PFSK-1 (cell line): Measurements from ENCODE around the gene SCUBE1.

Experiments
- POLR2AphosphoS5 ChIP-seq: IDR thresholded peaks from 2 replicates; pipeline ENCODE4 v1.6.1; 2012; ENCODE audit warnings: low read depth, mild to moderate bottlenecking, control low read depth, low read length, moderate library complexity
- SIN3A ChIP-seq: IDR thresholded peaks from 2 replicates; pipeline ENCODE4 v1.6.1; 2012; ENCODE audit warnings: mild to moderate bottlenecking, low read length, moderate library complexity, borderline replicate concordance; ENCODE audit not compliant: insufficient read depth
- TAF1 ChIP-seq: IDR thresholded peaks from 2 replicates; pipeline ENCODE4 v1.6.1; 2012; ENCODE audit warnings: low read length, control low read depth, borderline replicate concordance; ENCODE audit not compliant: insufficient read depth

DNA sequence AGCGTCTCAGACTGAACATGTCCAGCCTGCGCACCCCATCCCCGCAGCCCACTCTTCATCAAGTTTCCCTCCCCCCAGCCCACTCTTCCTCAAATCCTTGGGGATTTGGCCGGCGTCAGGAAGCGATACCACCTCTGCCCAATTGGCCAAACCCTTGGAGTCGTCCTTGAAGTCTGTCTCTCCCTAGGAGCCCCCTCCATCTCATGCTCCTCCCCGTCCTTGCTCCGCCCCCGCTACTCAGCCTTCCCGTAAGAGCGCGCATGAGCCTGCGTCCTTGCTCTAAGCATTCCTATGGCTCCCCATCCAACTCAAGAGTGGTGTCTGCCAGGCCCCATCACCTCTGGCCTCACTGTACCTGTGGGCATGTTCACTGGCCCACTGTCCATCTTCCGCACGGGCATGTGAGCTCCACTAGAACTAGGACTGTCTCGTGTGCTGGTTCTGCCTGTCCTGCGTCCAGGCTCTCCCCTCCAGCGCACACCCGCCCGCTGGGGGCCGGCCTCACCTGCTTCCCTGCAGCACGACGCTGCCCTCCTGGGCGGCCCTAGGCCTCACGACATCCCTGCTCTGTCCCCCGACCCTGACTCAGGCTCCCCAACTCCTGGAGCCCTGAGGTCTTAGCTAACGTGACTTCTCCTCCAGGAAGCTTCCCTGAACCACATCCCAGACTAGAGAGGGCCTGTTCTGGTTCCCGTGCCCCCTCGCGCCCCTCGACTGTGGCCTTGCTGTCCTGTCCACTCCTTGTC lies 125.7 kb downstream of the SCUBE1 start:
- no peak for TF ChIP-seq SIN3A
- TF ChIP-seq TAF1: no peak
- no peak for TF ChIP-seq POLR2AphosphoS5
